ENCODE measurements around the gene NKD2.
"Not testable (repeated sequence)": the region's sequence is repeated elsewhere in the genome, so short reads cannot be mapped to it uniquely, and the experiment has no call there.

The NKD2 gene

GRCh38 chr5:1057485-1058082 is 49.0 kb downstream of the NKD2 start:
- DNase-seq (ENCODE audit: low spot score) = no peak

- DNase-seq (ENCODE audit: low spot score) = no peak
These were observed 49.7 kb downstream of the NKD2 start for GRCh38 chr5:1058083-1058945.

GRCh38 chr5:1058988-1059883 is 50.6 kb downstream of the NKD2 start:
- no peak for DNase-seq (ENCODE audit: low spot score)

- DNase-seq (ENCODE audit: low spot score) = no peak
These were observed 51.3 kb downstream of the NKD2 start for GRCh38 chr5:1059884-1060263.

- no peak for DNase-seq (ENCODE audit: low spot score)
These were observed 52.0 kb downstream of the NKD2 start for GRCh38 chr5:1060535-1060981.

GRCh38 chr5:1061292-1061691 is 52.7 kb downstream of the NKD2 start:
- DNase-seq (ENCODE audit: low spot score) = not testable (repeated sequence)

- no peak for DNase-seq (ENCODE audit: low spot score)
These were observed 53.3 kb downstream of the NKD2 start for GRCh38 chr5:1061916-1062315.

- DNase-seq (ENCODE audit: low spot score) = no peak
These were observed 54.4 kb downstream of the NKD2 start for GRCh38 chr5:1062761-1063568.

GRCh38 chr5:1063661-1064382 is 55.2 kb downstream of the NKD2 start:
- no peak for DNase-seq (ENCODE audit: low spot score)

- no peak for DNase-seq (ENCODE audit: low spot score)
These were observed 56.0 kb downstream of the NKD2 start for GRCh38 chr5:1064383-1065142.

GRCh38 chr5:1065143-1065750 is 56.6 kb downstream of the NKD2 start:
- DNase-seq (ENCODE audit: low spot score) = no peak

GRCh38 chr5:1065891-1066650 is 57.5 kb downstream of the NKD2 start:
- no peak for DNase-seq (ENCODE audit: low spot score)

GRCh38 chr5:1066676-1067075 is 58.1 kb downstream of the NKD2 start:
- no peak for DNase-seq (ENCODE audit: low spot score)

GRCh38 chr5:1067141-1068121 is 58.8 kb downstream of the NKD2 start:
- no peak for DNase-seq (ENCODE audit: low spot score)

GRCh38 chr5:1068204-1068894 is 59.7 kb downstream of the NKD2 start:
- DNase-seq (ENCODE audit: low spot score) = no peak

GRCh38 chr5:1068895-1069719 is 60.5 kb downstream of the NKD2 start:
- DNase-seq (ENCODE audit: low spot score) = no peak
